Stimulated activated CD4-positive, alpha-beta T cell treated with anti-CD3 and anti-CD28 coated beads, Interleukin-12 subunit alpha, Interleukin-12 subunit beta, amount 100 ng/mL, for 48 hours (primary cell): ENCODE data around the gene GMPPB.
"Not testable (repeated sequence)": the region's sequence is repeated elsewhere in the genome, so short reads cannot be mapped to it uniquely, and the experiment has no call there.

Source experiments
- DNase-seq, 3 donors: peaks; one replicate each; pipeline ENCODE4 v3.0.0-alpha.2; 2020; ENCODE audit warnings: low read depth in 2 of 3, low spot score in 1 of 3

GMPPB gene

GRCh38 chr3:49714728-49715550, 8.8 kb downstream of the GMPPB start:
- DNase-seq: no peak

- no peak for DNase-seq
Observed at GRCh38 chr3:49713336-49714105, 10.2 kb downstream of the GMPPB start.

- no peak for DNase-seq
Observed at GRCh38 chr3:49712631-49713317, 11.0 kb downstream of the GMPPB start.

GRCh38 chr3:49712166-49712565, 11.6 kb downstream of the GMPPB start:
- no peak for DNase-seq

- DNase-seq: no peak
Observed at GRCh38 chr3:49711489-49711888, 12.3 kb downstream of the GMPPB start.

- DNase-seq: no peak
Observed at GRCh38 chr3:49709852-49710251, 13.9 kb downstream of the GMPPB start.

GRCh38 chr3:49707113-49707480, 16.7 kb downstream of the GMPPB start:
- no peak for DNase-seq

- DNase-seq: no peak
Observed at GRCh38 chr3:49706456-49707112, 17.2 kb downstream of the GMPPB start.

- DNase-seq: no peak
Observed at GRCh38 chr3:49705390-49705960, 18.3 kb downstream of the GMPPB start.

- no peak for DNase-seq
Observed at GRCh38 chr3:49704629-49705028, 19.1 kb downstream of the GMPPB start.

GRCh38 chr3:49703956-49704355, 19.8 kb downstream of the GMPPB start:
- no peak for DNase-seq

- peak in 2 of 3 donors; percentile 47 to 48 for DNase-seq
Observed at GRCh38 chr3:49703443-49703927, 20.3 kb downstream of the GMPPB start.

- no peak for DNase-seq
Observed at GRCh38 chr3:49702672-49703071, 21.1 kb downstream of the GMPPB start.

- DNase-seq: no peak
Observed at GRCh38 chr3:49701388-49702077, 22.2 kb downstream of the GMPPB start.

- DNase-seq: no peak
Observed at GRCh38 chr3:49700453-49701128, 23.2 kb downstream of the GMPPB start.

GRCh38 chr3:49700014-49700413, 23.7 kb downstream of the GMPPB start:
- no peak for DNase-seq

GRCh38 chr3:49699281-49699979, 24.3 kb downstream of the GMPPB start:
- DNase-seq: no peak

GRCh38 chr3:49695350-49696015, 28.3 kb downstream of the GMPPB start:
- not testable (repeated sequence) for DNase-seq
